HepG2 (cell line): ENCODE results near the gene ZFYVE26.

Source experiments
- BRD4 ChIP-seq: sonication (generic); formaldehyde crosslinking; IDR thresholded peaks from 2 replicates; pipeline ENCODE4 v1.4.0; 2020; ENCODE audit warnings: missing genetic modification reagents
- PHF5A ChIP-seq: IDR thresholded peaks from one replicate; pipeline ENCODE4 v1.6.1; 2018; ENCODE audit warnings: low read depth, missing genetic modification reagents; ENCODE audit not compliant: unreplicated experiment
- POLR2A ChIP-seq, 2 experiments: IDR thresholded peaks; 2 replicates each; pipeline ENCODE4 v1.6.1; 2011; ENCODE audit warnings: low read depth in 2 of 2, low read length in 2 of 2, mild to moderate bottlenecking in 1 of 2, moderate library complexity in 1 of 2; ENCODE audit not compliant: insufficient read depth in 1 of 2
- POLR2AphosphoS2 ChIP-seq: IDR thresholded peaks from 2 replicates; pipeline ENCODE4 v1.6.1; 2011; ENCODE audit warnings: low read depth, low read length, improper control_type of control experiment
- RORA ChIP-seq: sonication (generic); formaldehyde crosslinking; IDR thresholded peaks from 2 replicates; pipeline ENCODE4 v1.5.0; 2020; ENCODE audit warnings: mild to moderate bottlenecking, missing genetic modification reagents, moderate library complexity
- SMAD1 ChIP-seq: sonication (generic); formaldehyde crosslinking; IDR thresholded peaks from 2 replicates; pipeline ENCODE4 v1.4.0; 2020; ENCODE audit warnings: missing genetic modification reagents, low read depth, mild to moderate bottlenecking, borderline replicate concordance
- SNAI1 ChIP-seq: sonication (generic); formaldehyde crosslinking; IDR thresholded peaks from 2 replicates; pipeline ENCODE4 v1.5.0; 2020; ENCODE audit warnings: mild to moderate bottlenecking, missing genetic modification reagents, borderline replicate concordance
- ZBTB20 ChIP-seq: sonication (generic); formaldehyde crosslinking; IDR thresholded peaks from 2 replicates; pipeline ENCODE4 v1.8.1; 2023; ENCODE audit warnings: missing genetic modification reagents, low read depth, mild to moderate bottlenecking, borderline replicate concordance
- ZNF101 ChIP-seq: sonication (generic); formaldehyde crosslinking; IDR thresholded peaks from 2 replicates; pipeline ENCODE4 v1.4.0; 2020; ENCODE audit warnings: mild to moderate bottlenecking, low read depth, missing genetic modification reagents, borderline replicate concordance
- ZNF121 ChIP-seq: sonication (generic); formaldehyde crosslinking; IDR thresholded peaks from 2 replicates; pipeline ENCODE4 v1.5.0; 2020; ENCODE audit warnings: mild to moderate bottlenecking, missing genetic modification reagents
- ZNF224 ChIP-seq: sonication (generic); formaldehyde crosslinking; IDR thresholded peaks from 2 replicates; pipeline ENCODE4 v1.5.0; 2020; ENCODE audit warnings: mild to moderate bottlenecking, missing genetic modification reagents
- TF ChIP-seq, protein P1 (sequence below): sonication (generic); formaldehyde crosslinking; IDR thresholded peaks from 2 replicates; pipeline ENCODE4 v1.5.0; 2020; ENCODE audit warnings: mild to moderate bottlenecking, missing genetic modification reagents, moderate library complexity
- TF ChIP-seq, protein P2 (sequence below): sonication (generic); formaldehyde crosslinking; IDR thresholded peaks from 2 replicates; pipeline ENCODE4 v1.9.0; 2021; ENCODE audit warnings: missing genetic modification reagents, borderline replicate concordance
- TF ChIP-seq, protein P3 (sequence below): sonication (generic); formaldehyde crosslinking; IDR thresholded peaks from 2 replicates; pipeline ENCODE4 v1.4.0; 2020; ENCODE audit warnings: missing genetic modification reagents, mild to moderate bottlenecking, borderline replicate concordance

DNA sequence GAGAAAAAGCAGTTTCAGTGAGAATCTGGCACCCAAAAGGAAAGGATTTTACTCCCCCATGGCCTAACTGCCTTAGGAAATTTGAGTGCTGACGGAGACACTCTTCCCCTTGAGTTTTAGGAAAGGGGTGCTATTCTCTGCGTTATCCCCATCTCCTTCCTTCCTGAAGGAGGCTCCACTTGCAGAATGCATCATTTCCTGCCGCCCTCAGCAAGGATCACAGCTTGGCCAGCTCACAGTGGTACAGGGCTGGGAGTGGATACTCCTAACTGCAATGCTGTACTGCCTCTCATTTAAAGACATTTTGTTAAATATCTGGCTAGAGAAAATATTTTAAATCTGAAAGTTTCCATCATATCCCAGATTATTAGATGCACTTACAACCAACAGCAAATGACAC, 81.7 kb downstream of the ZFYVE26 start:
- TF ChIP-seq PHF5A (CRISPR knock-in tag), result no peak
- TF ChIP-seq SNAI1 (CRISPR knock-in tag), result no peak
- TF ChIP-seq, protein P1, sequence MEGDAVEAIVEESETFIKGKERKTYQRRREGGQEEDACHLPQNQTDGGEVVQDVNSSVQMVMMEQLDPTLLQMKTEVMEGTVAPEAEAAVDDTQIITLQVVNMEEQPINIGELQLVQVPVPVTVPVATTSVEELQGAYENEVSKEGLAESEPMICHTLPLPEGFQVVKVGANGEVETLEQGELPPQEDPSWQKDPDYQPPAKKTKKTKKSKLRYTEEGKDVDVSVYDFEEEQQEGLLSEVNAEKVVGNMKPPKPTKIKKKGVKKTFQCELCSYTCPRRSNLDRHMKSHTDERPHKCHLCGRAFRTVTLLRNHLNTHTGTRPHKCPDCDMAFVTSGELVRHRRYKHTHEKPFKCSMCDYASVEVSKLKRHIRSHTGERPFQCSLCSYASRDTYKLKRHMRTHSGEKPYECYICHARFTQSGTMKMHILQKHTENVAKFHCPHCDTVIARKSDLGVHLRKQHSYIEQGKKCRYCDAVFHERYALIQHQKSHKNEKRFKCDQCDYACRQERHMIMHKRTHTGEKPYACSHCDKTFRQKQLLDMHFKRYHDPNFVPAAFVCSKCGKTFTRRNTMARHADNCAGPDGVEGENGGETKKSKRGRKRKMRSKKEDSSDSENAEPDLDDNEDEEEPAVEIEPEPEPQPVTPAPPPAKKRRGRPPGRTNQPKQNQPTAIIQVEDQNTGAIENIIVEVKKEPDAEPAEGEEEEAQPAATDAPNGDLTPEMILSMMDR (CRISPR knock-in tag), result no peak
- no peak for TF ChIP-seq ZNF101 (CRISPR knock-in tag)
- TF ChIP-seq, protein P2, sequence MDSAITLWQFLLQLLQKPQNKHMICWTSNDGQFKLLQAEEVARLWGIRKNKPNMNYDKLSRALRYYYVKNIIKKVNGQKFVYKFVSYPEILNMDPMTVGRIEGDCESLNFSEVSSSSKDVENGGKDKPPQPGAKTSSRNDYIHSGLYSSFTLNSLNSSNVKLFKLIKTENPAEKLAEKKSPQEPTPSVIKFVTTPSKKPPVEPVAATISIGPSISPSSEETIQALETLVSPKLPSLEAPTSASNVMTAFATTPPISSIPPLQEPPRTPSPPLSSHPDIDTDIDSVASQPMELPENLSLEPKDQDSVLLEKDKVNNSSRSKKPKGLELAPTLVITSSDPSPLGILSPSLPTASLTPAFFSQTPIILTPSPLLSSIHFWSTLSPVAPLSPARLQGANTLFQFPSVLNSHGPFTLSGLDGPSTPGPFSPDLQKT (CRISPR knock-in tag), result no peak
- TF ChIP-seq BRD4 (CRISPR knock-in tag), result no peak
- no peak for TF ChIP-seq RORA (CRISPR knock-in tag)
- no peak for TF ChIP-seq POLR2A (IDR thresholded peaks at IDR 0.05; ENCODE audit: insufficient read depth in 1 of 2, low read depth in 2 of 2, low read length in 2 of 2)
- no peak for TF ChIP-seq ZNF224 (CRISPR knock-in tag)
- TF ChIP-seq POLR2AphosphoS2, result no peak
- TF ChIP-seq ZNF121 (CRISPR knock-in tag), result no peak
- TF ChIP-seq SMAD1, result no peak
- TF ChIP-seq, protein P3, sequence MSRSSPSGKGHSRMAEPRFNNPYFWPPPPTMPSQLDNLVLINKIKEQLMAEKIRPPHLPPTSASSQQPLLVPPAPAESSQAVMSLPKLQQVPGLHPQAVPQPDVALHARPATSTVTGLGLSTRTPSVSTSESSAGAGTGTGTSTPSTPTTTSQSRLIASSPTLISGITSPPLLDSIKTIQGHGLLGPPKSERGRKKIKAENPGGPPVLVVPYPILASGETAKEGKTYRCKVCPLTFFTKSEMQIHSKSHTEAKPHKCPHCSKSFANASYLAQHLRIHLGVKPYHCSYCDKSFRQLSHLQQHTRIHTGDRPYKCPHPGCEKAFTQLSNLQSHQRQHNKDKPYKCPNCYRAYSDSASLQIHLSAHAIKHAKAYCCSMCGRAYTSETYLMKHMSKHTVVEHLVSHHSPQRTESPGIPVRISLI (CRISPR knock-in tag), result no peak
- no peak for TF ChIP-seq ZBTB20 (CRISPR knock-in tag)
